NCI-H446 treated with DMSO at 0.1 percent for 48 hours (cell line): ENCODE measurements around the gene A2M.

Experiments
- DNase-seq: peaks from one replicate; lab custom pipeline; 2025; lab: John Stamatoyannopoulos, UW

Gene A2M

GRCh38 chr12:9098463-9099026 lies 17.2 kb downstream of the A2M start:
- DNase-seq, result no peak

GRCh38 chr12:9098115-9098452 lies 17.6 kb downstream of the A2M start:
- no peak for DNase-seq

GRCh38 chr12:9096563-9097176 lies 19.0 kb downstream of the A2M start:
- no peak for DNase-seq

- no peak for DNase-seq
Measured at GRCh38 chr12:9095322-9095721, 20.4 kb downstream of the A2M start.

- DNase-seq, result no peak
Measured at GRCh38 chr12:9094512-9095206, 21.1 kb downstream of the A2M start.

GRCh38 chr12:9091891-9092598 lies 23.7 kb downstream of the A2M start:
- no peak for DNase-seq

- no peak for DNase-seq
Measured at GRCh38 chr12:9090220-9090619, 25.5 kb downstream of the A2M start.

GRCh38 chr12:9087087-9087835 lies 28.5 kb downstream of the A2M start:
- DNase-seq, result no peak

- DNase-seq, result no peak
Measured at GRCh38 chr12:9086087-9086486, 29.6 kb downstream of the A2M start.

- no peak for DNase-seq
Measured at GRCh38 chr12:9084417-9084816, 31.3 kb downstream of the A2M start.

- DNase-seq, result no peak
Measured at GRCh38 chr12:9083793-9084192, 31.9 kb downstream of the A2M start.

- DNase-seq, result no peak
Measured at GRCh38 chr12:9081667-9082427, 33.9 kb downstream of the A2M start.

GRCh38 chr12:9079883-9080675 lies 35.6 kb downstream of the A2M start:
- no peak for DNase-seq

- no peak for DNase-seq
Measured at GRCh38 chr12:9079082-9079481, 36.6 kb downstream of the A2M start.

GRCh38 chr12:9077152-9078031 lies 38.3 kb downstream of the A2M start:
- DNase-seq, result no peak

- DNase-seq, result no peak
Measured at GRCh38 chr12:9076733-9077132, 39.0 kb downstream of the A2M start.

- DNase-seq, result no peak
Measured at GRCh38 chr12:9075138-9075535, 40.6 kb downstream of the A2M start.

- no peak for DNase-seq
Measured at GRCh38 chr12:9074484-9075137, 41.1 kb downstream of the A2M start.

- no peak for DNase-seq
Measured at GRCh38 chr12:9073076-9073475, 42.6 kb downstream of the A2M start.
